Stomach (tissue), 9 donors: Measurements from ENCODE around the gene ERGIC3. TPM values are rescaled to one million over a fixed set of nuclear protein-coding genes. Genes with fewer than 3 reads are reported as not detected.

Experiments used
- DNase-seq, 2 donors: peaks; one replicate each; pipeline versions ENCODE4 v3.0.0 to v3.0.0-alpha.2; 2013 to 2019
- H3K27ac ChIP-seq, 5 donors: fragments of 200-600 bp in 4 of 5; sonication (generic) in 4 of 5; one replicate each; pipeline ENCODE4 v1.5.1; 2013 to 2019; ENCODE audit warnings: mild to moderate bottlenecking in 1 of 5, moderate library complexity in 1 of 5
- H3K27me3 ChIP-seq, 3 donors: fragments of 200-600 bp; sonication (generic); one replicate each; pipeline ENCODE4 v1.5.1; 2017 to 2019; ENCODE audit warnings: mixed run types in 1 of 3
- H3K36me3 ChIP-seq, 4 donors: fragments of 200-600 bp; sonication (generic); 1 replicate in 3 of 4; 2 replicates in 1 of 4; pipeline ENCODE4 v1.5.1; 2016 to 2019
- H3K4me1 ChIP-seq, 4 donors: fragments of 200-600 bp; sonication (generic); one replicate each; pipeline ENCODE4 v1.5.1; 2016 to 2019
- H3K4me3 ChIP-seq, 4 donors: fragments of 200-600 bp; sonication (generic) in 3 of 4; one replicate each; pipeline ENCODE4 v1.5.1; 2016 to 2019; ENCODE audit warnings: mild to moderate bottlenecking in 1 of 4
- H3K9me3 ChIP-seq, 4 donors: fragments of 200-600 bp; sonication (generic); one replicate each; pipeline ENCODE4 v1.5.1; 2016 to 2019
- CTCF ChIP-seq, 7 experiments: fragments of 450-650 bp in 4 of 7; fragments of 200-600 bp in 3 of 7; sonication (generic) in 3 of 7; IDR thresholded peaks; one replicate each; pipeline ENCODE4 v1.5.1; 2016 to 2019; ENCODE audit warnings: antibody characterized with exemption in 7 of 7, control low read depth in 2 of 7, mild to moderate bottlenecking in 1 of 7
- EP300 ChIP-seq: sonication (generic); formaldehyde crosslinking; IDR thresholded peaks from one replicate; pipeline ENCODE4 v1.6.1; 2017; ENCODE audit warnings: antibody characterized with exemption
- POLR2A ChIP-seq, 4 donors: fragments of 450-650 bp; IDR thresholded peaks; one replicate each; pipeline ENCODE4 v1.6.1; 2016; ENCODE audit warnings: antibody characterized with exemption in 4 of 4, control low read depth in 2 of 4, mild to moderate bottlenecking in 1 of 4, moderate library complexity in 1 of 4
- POLR2AphosphoS5 ChIP-seq, 3 donors: sonication (generic); formaldehyde crosslinking; IDR thresholded peaks; one replicate each; pipeline ENCODE4 v1.6.1; 2016; ENCODE audit warnings: antibody characterized with exemption in 3 of 3
- WGBS, 5 donors: extraction: QIAGEN DNeasy Blood & Tissue Kit in 3 of 5; methylation state at CpG; one replicate each; pipeline versions ENCODE4 v1.1.5 to v1.1.7; 2013 to 2018; 5-methylcytosine and 5-hydroxymethylcytosine counted together
- intact Hi-C: fragments of 100-400 bp; cut with DNase I; formaldehyde crosslinking; loops from one replicate; pipeline ENCODE4 v1.15.1; 2023; ENCODE audit warnings: low total_unique reads
- polyA plus RNA-seq, 3 donors: library from polyadenylated mRNA; stranded (reverse); fragments of 200-250 nt; gene quantifications; one replicate each; pipeline ENCODE4 v1.2.3, GENCODE V29; 2013
- total RNA-seq, 5 donors: library from RNA; depleted of rRNA; stranded (reverse); fragments of >200 nt; gene quantifications; one replicate each; pipeline versions ENCODE4 v1.1.0 to v1.2.3, GENCODE V29; 2014 to 2016
- donor health status: healthy with polysubstance abuse.
- donor health status: Bipolar disorder and iron deficiency.
- donor health status: healthy.

ERGIC3 gene
- total and polyA plus RNA-seq, 8 donors, result 32.1 to 302 (median 220) TPM

DNA sequence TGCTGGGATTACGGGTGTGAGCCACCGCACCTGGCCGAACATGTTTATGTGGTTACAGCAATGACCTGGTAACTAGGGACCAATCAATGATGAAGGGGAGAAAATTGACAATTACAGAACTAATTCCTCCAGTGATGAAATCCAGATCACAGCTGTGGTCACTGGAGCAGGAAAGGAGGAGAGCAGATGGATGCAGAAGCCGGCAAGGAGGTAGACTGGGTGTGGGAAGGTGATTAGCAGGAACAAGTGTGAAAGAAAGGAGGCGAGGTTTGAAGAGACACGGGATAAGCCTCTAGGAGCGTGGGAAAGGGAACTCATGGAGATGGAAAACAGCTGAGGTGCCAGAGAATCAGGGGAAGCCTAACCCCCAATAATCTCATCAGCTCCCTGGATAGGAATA, 56.6 kb downstream of the ERGIC3 start:
- Histone ChIP-seq H3K36me3 (peaks cover 0 to 10% (median 0%) of the 10 kb centered on the region in 4 donors), H3K27ac (no peak overlapping the region), H3K9me3 (no peaks in the 10 kb centered on the region), H3K27me3 (peaks cover 0 to 37% (median 12%) of the 10 kb centered on the region in 3 donors), H3K4me1 (peaks cover 17 to 28% (median 23%) of the 10 kb centered on the region in 4 donors), H3K4me3 (no peak overlapping the region)
- TF ChIP-seq POLR2AphosphoS5 (IDR thresholded peaks at IDR 0.05) (no peak), CTCF (IDR thresholded peaks at IDR 0.05) (no peak), EP300 (no peak), POLR2A (IDR thresholded peaks at IDR 0.05) (no peak)
- DNase-seq, result no peak
- 42 to 66% (median 53%) methylated on average over 7 of the region's 7 CpGs for WGBS, 5 donors
- intact Hi-C loops, result no loop called here

- intact Hi-C loops, result no loop called here
- peak; percentile 53 to 60 for DNase-seq
- TF ChIP-seq POLR2A (IDR thresholded peaks at IDR 0.05), result no peak
- TF ChIP-seq POLR2AphosphoS5 (IDR thresholded peaks at IDR 0.05), result no peak
- no peak for TF ChIP-seq EP300
- TF ChIP-seq CTCF (IDR thresholded peaks at IDR 0.05), result no peak
- Histone ChIP-seq H3K27ac (no peak overlapping the region), H3K9me3 (no peaks in the 10 kb centered on the region), H3K4me1 (peaks cover 17 to 28% (median 23%) of the 10 kb centered on the region in 4 donors), H3K36me3 (peaks cover 0 to 10% (median 0%) of the 10 kb centered on the region in 4 donors), H3K4me3 (no peak overlapping the region), H3K27me3 (peaks cover 0 to 37% (median 12%) of the 10 kb centered on the region in 3 donors)
- 71 to 79% (median 74%) methylated on average over 17 to 22 of the region's 22 CpGs for WGBS, 5 donors
These were observed 57.3 kb downstream of the ERGIC3 start for GRCh38 chr20:35598899-35599775.

- H3K4me3 ChIP-seq, result no peak overlapping the region
- no peak overlapping the region for H3K27ac ChIP-seq
- TF ChIP-seq POLR2A (IDR thresholded peaks at IDR 0.05), result no peak
- no peak for TF ChIP-seq POLR2AphosphoS5 (IDR thresholded peaks at IDR 0.05)
- no peak for TF ChIP-seq EP300
- no peak for TF ChIP-seq CTCF (IDR thresholded peaks at IDR 0.05)
- peaks cover 17 to 28% (median 23%) of the 10 kb centered on the region in 4 donors for H3K4me1 ChIP-seq
- H3K9me3 ChIP-seq, result no peaks in the 10 kb centered on the region
- peaks cover 0 to 37% (median 12%) of the 10 kb centered on the region in 3 donors for H3K27me3 ChIP-seq
- no peak for DNase-seq
- WGBS, 5 donors, result 90 to 94% (median 92%) methylated on average over 7 to 9 of the region's 9 CpGs
- H3K36me3 ChIP-seq, result peaks cover 0 to 10% (median 0%) of the 10 kb centered on the region in 4 donors
- intact Hi-C loops, result no loop called here
These were observed 57.9 kb downstream of the ERGIC3 start for GRCh38 chr20:35599776-35600120.

GRCh38 chr20:35600176-35600992, 58.5 kb downstream of the ERGIC3 start:
- intact Hi-C loops, result no loop called here
- peak overlapping the region; percentile 50 to 58 (median 54) for H3K4me3 ChIP-seq
- 47 to 55% (median 53%) methylated on average over 27 to 34 of the region's 34 CpGs for WGBS, 5 donors
- TF ChIP-seq POLR2AphosphoS5 (IDR thresholded peaks at IDR 0.05) (no peak), POLR2A (IDR thresholded peaks at IDR 0.05) (no peak), EP300 (no peak), CTCF (IDR thresholded peaks at IDR 0.05) (no peak)
- H3K36me3 ChIP-seq, result peaks cover 0 to 10% (median 0%) of the 10 kb centered on the region in 4 donors
- H3K27me3 ChIP-seq, result peaks cover 0 to 37% (median 12%) of the 10 kb centered on the region in 3 donors
- DNase-seq, result no peak
- peak overlapping the region in 2 of 5 donors; percentile 48 to 56 for H3K27ac ChIP-seq
- H3K4me1 ChIP-seq, result peaks cover 17 to 28% (median 23%) of the 10 kb centered on the region in 4 donors
- H3K9me3 ChIP-seq, result no peaks in the 10 kb centered on the region
